GM19397 (cell line): ENCODE measurements around the gene BET1L.
"Not testable (repeated sequence)": the region's sequence is repeated elsewhere in the genome, so short reads cannot be mapped to it uniquely, and the experiment has no call there.

Experiments used
- ATAC-seq: cut with Tn5 transposase; IDR thresholded peaks from one replicate; pipeline ENCODE4 v1.9.1; 2021; ENCODE audit warnings: mild to moderate bottlenecking, moderate library complexity; ENCODE audit not compliant: unreplicated experiment

The BET1L gene

DNA sequence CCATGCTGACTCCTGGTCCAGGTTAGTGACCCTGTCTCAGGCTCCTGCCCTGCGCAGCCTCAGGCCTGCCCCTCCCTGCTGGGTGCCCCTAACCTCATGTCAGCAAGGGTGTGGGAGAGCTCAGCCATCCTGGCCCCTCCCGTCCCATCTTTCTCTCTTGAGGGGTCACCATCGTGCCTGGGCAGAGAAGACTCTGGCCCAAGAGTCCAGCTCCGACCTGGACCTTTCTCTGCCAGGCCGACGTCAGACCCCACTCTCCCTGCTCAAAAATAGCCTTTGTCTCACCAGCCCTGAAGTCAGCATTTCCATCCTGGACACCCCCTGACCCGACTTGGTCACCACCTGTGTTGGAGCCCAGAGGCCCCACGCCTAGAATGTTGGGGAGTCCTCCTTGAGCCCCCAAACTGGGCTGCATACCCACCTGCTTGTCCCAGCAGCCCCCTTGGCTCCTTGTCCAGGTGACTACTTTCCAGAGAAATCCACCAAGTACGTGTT lies 9.4 kb downstream of the BET1L start:
- no peak for ATAC-seq

DNA sequence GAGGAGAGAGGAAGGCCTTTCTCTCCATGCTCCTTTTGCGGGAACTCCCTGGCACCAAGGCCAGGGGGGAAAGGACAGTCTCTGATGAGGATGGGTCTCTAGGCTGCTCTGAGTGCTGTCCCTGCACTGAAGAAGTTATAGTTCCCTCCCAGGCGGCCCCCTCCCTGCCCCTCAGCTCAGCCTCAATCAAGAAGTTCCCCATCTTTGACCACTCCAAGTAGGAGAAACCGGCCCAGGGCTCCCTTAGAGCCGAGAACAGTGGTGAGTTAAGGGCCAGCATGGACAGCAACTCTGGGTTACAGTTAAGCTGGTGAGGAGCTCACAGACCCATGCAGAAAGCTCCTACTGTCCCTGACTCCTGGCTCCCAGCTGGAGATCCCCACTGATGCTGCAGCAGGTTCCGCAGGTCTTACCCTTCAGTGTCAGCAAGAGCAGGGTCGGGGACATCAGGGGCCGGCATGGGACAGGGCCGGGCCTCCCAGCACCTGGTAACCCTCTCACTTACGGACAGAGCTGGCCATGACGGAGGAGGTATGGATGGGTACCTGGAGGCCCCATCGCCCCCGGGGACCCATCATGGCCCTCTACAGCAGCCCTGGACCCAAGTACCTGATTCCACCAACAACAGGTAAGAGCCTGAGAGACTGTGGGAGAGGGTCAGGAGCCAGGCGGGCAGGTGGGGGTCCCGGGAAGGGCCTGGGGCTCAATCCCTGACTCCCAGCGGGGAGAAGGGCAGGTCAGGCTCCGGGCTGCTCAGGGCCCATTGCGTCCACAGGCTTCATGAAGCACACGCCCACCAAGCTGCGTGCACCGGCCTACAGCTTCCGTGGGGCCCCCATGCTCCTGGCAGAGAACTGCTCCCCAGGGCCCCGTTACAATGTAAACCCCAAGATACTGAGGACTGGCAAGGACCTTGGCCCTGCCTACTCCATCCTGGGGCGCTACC lies 10.1 kb downstream of the BET1L start:
- ATAC-seq = no peak

GRCh38 chr11:193481-193880 lies 13.7 kb downstream of the BET1L start:
- ATAC-seq = not testable (repeated sequence)

GRCh38 chr11:192674-193128 lies 14.5 kb downstream of the BET1L start, which contains the start of gene SCGB1C1:
Gene SCGB1C1, plus strand, starts transcription at chr11:193078. Its CDS starts 22 bp downstream, at chr11:193100.
- not testable (repeated sequence) for ATAC-seq

DNA sequence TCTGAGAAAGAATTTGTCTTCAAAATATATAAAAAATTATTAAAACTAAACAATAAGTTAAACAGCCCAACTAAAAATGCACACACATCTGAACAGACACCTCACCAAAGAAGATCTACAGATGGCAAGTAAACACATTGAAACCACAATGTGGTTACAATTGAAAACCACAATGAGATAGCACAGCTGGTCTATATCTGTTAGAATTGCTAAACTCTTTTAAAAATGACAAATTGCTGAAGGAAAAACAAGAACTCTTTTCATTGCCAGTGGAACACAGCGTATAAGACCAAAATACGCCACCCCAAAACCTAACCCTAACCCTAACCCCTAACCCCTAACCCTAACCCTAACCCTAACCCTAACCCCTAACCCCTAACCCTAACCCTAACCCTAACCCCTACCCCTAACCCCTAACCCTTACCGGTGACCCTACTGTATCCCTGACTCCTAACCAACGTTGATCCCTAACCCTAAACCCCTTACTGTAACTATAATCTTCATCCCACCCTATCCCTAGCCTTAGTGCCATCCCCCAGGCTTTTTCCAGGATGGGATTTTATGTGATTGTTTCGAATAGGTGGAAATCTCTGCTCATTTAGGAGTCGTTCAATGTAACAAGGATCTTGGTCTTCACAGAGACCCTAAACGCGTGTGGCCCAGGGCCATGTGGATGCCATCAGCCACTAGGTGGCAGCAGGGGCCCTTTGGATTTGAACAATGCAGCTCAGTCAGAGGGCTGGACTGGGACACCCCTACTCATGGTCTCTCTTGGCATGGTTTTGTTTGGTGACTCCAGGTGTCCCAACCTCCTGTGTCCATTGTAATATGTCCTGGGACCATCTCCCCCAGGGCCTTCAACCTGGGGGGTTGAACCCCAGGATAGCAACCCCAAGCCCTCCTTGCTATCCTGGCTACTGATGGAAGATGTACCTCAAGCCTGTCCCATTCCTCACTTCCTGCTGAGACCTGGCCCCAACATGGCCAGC lies 15.4 kb downstream of the BET1L start:
- ATAC-seq = not testable (repeated sequence)

- not testable (repeated sequence) for ATAC-seq
Measured at GRCh38 chr11:190546-190945, 16.7 kb downstream of the BET1L start.

- peak; percentile 76 for ATAC-seq
Measured at GRCh38 chr11:189843-190311, 17.3 kb downstream of the BET1L start.

DNA sequence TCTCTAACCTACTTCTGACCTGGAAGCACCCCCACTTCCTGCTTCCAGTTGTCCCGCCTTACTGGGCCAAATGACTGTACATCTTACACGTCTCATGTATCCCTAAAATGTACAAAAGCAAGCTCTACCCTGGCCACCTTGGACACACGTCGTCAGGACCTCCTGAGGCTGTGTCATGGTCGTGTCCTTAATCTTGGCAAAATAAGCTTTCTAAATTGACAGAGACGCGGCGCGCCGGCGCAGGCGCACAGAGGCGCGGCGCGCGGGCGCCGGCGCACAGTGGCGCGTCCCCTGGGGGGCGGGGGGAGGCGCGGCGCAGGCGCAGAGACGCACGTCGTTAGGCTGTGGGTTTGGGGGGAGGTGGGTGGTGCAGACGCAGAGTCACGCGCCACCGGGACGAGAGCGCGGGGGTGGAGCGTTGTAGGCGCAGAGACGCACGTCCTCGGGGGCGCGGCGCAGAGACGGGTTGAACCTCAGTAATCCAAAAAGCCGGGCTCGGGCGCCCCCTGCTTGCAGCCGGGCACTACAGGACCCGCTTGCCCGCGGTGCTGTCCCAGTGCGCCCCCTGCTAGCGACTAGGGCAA lies 17.9 kb downstream of the BET1L start:
- not testable (repeated sequence) for ATAC-seq

- not testable (repeated sequence) for ATAC-seq
Measured at GRCh38 chr11:180242-180641, 27.0 kb downstream of the BET1L start.
